ENCODE data around the gene BCAP31.

The BCAP31 gene

DNA sequence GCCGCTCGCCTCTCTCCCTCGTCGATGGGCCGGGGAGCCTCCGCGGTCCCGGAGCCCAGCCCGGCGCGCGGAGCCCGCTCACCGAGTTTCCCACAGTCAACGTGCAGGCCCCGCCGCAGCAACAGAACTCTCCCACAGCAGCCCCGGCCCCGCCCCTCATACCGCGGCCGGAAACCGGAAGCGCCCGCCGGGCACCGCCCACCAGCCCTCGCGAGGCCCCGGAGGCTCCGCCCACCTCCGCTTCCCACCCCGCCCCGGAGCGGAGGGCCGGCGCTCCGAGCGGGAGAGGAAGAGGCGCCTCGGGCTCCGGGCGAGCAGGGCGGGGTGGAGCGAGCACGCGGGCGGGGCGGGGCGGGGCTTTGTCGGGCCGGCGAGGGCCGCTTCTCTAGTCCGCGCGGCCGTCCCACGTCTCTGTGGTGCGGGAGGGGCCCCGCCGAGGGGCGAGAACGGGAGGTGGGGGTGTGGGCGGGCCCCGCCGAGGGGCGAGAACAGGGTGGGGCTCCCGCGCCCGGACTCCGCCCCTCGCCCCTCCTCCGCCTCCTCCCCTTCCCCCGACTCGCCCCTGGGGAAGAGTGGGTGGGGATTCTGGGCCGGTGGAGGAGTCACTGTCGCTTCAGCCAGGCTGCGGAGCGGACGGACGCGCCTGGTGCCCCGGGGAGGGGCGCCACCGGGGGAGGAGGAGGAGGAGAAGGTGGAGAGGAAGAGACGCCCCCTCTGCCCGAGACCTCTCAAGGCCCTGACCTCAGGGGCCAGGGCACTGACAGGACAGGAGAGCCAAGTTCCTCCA lies at the start of gene BCAP31, which contains the start of gene ABCD1:
BCAP31 (minus strand) TSS at position 136 of the 787 bp plus-strand sequence. CDS start 1,143 bp downstream, outside the sequence.
ABCD1 (plus strand) TSS at position 605 of the 787 bp plus-strand sequence. CDS start 411 bp downstream, outside the sequence.
- peak; percentile 68 to 85 (median 75) for DNase-seq (ENCODE audit: low read depth in 3 of 3)

DNA sequence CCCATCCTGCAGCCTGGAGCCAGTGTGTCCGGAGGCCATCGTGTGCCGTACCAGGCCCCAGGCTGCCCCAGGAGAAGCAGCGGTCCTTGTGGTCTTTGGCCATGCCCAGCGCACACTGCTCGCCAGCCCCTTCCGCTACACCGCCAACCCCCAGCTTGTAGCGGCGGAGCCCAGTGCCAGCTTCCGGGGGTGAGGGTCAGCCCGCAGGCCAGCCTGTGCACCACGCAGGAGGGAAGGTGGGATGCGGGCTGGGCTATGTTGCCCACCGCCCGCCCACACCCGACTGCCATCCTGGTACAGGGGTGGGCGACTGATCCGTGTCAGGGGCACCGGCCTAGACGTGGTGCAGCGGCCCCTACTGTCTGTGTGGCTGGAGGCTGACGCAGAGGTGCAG lies 49.0 kb upstream of the BCAP31 start:
- no peak for DNase-seq (ENCODE audit: low read depth in 3 of 3)

DNA sequence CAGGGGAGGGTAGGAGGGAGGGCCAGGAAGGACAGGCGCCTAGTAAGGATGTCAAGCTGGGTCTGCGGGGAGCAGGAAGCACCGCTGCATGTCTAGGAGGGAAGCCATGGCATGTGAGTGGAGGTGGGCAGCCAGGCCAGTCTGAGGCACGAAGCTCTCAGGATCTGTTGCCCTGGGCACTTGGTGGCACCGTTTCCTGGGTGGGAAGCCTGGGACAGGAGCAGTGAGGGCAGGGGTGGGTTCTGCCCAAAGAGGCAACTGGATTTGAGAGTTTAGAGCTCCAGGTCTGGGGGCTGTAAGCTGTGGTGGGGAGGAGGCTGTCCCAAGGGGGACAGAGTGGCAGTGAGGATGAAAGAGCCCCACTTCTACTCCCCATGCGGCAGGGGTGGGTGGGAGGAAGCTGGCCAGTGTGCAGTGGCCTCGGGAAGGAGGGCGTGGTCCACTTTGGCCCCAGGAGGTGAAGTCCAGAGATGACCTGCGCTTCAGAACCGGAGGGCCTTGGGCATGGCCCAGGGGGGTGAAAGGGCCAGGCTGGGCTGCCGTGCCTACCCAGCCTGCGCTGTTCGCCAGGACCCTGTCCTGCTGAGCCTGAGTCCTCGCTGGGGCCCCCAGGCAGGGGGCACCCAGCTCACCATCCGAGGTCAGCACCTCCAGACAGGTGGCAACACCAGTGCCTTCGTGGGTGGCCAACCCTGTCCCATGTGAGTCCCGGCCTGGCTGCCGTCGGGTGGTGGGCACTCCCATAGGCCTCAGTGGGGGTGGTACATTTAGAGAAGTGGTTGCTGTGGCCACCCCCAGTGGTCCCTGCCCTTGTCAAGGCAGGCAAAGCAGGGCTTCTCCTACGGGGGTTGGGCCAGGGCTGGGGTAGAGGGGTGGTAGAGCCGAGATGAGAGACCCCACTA lies 48.4 kb upstream of the BCAP31 start:
- no peak for DNase-seq (ENCODE audit: low read depth in 3 of 3)

DNA sequence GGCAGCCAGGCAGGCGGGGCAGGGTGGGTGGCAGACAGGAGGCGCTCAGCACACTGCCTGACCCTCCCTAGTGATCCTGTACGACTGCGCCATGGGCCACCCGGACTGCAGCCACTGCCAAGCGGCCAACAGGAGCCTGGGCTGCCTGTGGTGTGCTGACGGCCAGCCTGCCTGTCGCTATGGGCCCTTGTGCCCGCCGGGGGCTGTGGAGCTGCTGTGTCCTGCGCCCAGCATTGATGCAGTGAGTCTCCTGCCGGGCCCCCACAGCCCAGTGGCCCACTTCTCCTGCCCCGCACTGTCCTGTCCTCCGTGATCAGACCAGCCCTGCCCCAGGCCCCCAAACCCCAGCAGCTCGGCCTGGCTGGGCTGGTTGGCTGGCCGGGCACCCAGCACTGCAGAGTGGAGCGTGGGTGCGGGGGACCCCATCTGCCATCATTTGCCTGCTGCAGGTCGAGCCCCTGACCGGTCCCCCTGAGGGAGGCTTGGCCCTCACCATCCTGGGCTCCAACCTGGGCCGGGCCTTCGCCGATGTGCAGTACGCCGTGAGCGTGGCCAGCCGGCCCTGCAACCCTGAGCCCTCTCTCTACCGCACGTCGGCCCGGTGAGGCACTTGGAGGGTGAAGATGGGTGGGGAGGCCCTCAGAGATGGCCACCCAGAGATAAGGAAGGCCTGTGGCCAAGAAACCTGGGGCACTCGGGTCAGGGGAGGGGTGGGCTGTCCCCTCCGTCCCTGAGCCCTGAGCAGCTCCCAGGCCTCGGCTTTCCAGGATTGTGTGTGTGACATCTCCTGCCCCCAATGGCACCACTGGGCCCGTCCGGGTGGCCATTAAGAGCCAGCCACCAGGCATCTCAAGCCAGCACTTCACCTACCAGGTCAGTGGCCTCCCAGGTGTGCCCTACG lies 47.5 kb upstream of the BCAP31 start:
- no peak for DNase-seq (ENCODE audit: low read depth in 3 of 3)

DNA sequence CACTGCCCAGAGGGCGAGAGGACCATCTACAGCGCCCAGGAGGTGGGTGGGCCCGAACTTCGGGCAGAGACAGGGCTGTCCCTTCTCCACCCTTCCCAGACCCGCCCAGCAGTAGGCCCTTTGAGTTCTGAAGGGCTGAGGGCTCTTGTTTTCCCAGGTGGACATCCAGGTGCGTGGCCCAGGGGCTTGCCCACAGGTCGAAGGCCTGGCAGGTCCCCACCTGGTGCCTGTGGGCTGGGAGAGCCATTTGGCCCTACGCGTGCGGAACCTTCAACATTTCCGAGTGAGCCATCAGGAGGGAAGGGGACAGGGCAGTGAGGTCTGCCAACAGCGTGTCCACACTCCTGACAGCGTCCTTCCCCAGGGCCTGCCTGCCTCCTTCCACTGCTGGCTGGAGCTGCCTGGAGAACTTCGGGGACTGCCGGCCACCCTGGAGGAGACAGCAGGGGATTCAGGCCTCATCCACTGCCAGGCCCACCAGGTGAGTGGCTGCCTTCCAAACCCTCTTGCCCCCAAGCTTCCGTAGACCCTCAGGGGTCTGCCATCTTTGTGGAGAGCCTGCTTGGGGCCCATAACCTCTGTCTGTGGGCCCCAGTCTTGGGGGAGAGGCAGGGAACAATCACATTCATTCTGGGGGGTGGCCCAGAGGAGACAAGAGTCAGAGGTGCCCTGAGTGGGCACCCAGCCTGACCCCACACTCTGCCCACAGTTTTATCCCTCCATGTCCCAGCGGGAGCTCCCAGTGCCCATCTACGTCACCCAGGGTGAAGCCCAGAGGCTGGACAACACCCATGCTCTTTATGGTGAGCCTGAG lies 46.6 kb upstream of the BCAP31 start:
- DNase-seq (ENCODE audit: low read depth in 3 of 3): no peak

DNA sequence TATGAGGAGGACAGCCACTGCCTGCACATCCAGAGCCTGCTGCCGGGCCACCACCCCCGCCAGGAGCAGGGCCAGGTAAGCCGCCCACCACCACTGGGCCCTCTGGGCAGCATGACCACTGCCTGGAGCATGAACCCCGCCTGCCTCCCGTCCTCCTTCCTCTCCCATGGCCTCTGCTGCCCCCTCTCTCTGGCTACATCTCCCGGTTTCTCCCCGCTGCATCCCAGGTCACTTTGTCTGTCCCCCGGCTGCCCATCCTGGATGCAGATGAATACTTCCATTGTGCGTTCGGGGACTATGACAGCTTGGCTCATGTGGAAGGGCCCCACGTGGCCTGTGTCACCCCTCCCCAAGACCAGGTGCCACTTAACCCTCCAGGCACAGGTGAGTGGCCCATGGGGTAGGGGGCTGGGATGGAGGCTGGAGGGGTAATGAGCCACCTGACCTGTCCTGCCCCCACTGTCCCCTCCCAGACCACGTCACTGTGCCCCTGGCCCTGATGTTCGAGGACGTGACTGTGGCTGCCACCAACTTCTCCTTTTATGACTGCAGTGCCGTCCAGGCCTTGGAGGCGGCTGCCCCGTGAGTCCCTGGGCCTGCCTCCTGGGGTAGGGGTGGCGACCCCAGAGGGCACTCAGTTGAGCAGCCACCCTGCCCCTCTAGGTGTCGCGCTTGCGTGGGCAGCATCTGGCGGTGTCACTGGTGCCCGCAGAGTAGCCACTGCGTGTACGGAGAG lies 45.8 kb upstream of the BCAP31 start:
- DNase-seq (ENCODE audit: low read depth in 3 of 3): no peak

DNA sequence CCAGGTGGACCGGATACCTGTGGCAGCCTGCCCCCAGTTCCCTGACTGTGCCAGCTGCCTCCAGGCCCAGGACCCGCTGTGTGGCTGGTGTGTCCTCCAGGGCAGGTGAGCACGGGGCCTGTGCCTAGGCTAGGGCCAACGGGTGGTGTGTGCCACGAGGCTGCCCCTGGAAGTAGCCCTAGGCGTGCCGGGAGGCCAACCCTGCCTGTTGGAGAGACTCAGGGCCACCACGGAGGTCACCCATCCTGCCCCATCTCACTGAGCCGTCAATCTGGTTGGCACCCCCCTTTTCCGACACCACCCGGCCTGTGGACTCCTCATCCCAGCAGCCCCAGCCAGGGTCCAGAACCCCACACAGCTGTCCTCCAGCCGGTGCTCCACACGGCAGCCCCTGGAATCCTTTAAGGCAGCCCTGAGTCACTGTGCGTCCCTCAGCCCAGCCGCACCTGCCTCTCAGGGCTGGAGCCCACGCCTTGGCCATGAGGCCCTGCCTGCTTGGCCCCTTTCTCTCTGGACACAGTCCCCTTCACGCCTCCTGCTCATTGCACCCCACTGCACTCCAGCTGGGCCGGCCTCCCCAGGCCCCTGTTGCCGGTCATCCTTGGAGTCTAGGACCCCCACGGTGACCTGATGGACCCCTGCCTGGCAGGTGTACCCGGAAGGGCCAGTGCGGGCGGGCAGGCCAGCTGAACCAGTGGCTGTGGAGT lies 45.1 kb upstream of the BCAP31 start:
- DNase-seq (ENCODE audit: low read depth in 3 of 3): no peak

DNA sequence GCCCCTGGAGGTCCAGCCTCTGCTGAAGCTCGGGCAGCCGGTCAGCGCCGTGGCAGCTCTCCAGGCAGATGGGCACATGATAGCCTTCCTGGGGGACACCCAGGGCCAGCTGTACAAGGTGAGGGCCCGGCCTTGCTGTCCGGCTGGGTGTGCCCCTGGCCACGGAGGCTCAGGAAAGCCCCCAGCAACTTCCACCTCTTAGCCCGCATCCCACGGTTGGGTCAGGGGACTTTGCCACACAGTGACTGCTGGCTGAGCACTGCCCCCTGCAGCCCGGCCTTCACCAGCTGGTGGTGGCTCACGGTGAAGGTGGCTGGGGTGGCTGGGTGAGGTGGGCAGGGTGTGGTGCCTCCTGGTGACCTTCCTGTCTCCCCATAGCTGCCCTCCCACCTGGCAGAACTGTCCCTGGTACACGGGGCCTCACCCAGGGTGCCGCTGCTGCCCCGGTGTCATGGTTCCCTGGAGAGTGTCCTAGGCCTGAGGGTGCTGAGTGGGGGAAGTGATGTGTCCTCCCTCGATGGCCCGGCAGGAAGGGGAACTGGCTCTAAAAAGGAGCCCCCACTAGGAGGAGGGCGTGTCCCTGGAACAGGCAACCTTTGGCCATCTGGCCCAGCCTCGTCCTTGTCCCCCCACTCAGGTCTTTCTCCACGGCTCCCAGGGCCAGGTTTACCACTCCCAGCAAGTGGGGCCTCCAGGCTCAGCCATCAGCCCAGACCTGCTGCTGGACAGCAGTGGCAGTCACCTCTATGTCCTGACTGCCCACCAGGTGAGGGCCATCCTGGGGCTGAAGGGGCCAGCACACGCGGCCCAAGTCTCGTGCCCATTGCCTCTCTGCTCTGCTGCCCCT lies 44.3 kb upstream of the BCAP31 start:
- DNase-seq (ENCODE audit: low read depth in 3 of 3): no peak

DNA sequence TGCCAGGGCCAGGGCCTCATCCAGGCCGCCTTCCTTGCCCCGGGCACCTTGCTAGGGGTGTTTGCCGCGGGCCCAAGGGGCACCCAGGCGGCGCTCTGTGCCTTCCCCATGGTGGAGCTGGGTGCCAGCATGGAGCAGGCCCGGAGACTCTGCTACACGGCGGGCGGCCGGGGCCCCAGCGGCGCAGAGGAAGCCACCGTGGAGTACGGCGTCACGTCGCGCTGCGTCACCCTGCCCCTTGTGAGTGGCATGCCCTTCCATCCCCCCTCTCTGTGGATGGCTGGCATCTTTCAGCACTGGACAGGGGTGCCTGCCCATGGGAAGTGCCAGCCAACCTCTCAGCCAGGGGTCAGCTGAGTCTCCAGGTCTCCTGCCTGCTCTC lies 43.5 kb upstream of the BCAP31 start:
- no peak for DNase-seq (ENCODE audit: low read depth in 3 of 3)

DNA sequence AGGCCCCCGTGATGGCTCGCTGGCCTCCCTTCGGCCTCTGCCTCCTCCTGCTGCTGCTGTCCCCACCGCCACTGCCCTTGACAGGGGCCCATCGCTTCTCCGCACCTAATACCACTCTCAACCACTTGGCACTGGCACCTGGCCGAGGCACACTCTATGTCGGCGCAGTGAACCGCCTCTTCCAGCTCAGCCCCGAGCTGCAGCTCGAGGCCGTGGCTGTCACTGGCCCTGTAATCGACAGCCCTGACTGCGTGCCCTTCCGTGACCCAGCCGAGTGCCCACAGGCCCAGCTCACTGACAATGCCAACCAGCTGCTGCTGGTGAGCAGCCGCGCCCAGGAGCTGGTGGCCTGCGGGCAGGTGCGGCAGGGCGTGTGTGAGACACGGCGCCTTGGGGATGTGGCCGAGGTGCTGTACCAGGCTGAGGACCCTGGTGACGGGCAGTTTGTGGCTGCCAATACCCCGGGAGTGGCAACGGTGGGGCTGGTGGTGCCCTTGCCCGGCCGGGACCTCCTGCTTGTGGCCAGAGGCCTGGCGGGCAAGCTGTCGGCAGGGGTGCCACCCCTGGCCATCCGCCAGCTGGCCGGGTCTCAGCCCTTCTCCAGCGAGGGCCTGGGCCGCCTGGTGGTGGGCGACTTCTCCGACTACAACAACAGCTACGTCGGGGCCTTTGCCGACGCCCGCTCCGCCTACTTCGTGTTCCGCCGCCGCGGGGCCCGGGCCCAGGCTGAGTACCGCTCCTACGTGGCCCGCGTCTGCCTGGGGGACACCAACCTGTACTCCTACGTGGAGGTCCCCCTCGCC lies 42.9 kb upstream of the BCAP31 start:
- DNase-seq (ENCODE audit: low read depth in 3 of 3): no peak

DNA sequence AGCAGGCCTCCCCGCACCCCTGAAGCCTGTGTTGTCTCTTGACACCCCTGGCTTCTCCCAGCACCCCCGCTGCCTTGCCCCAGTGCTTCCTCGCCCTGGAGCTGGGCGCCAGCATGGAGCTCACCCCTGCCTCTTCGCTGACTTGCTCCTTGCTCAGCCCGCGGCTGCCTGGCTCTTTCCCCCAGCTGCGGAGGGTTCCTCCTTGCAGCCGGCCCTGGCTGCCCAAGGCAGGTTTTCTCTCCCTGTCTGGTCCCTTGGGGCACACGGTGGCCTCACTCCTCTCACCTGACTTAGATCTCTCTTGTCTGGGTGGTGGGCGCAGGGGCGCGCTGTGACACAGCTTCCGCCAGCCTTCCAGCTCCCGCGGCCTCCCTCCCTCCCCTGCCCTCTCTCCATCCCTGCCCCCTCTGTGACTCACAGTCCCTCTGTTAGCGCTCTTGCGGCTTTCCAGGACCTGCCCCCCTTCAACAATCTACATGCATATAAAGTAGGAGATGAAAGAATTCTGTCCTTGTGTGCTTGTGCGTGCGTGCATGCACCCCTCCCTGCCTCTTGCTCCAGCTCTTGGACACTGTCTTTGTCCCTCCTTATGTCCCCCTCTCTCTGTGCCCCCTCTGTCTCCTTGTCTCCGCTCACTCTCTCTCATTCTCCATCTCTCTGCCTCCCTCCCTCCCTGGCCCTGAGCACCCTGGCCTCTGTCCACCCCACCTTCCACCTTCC lies 42.1 kb upstream of the BCAP31 start:
- DNase-seq (ENCODE audit: low read depth in 3 of 3): peak in 2 of 3 experiments; percentile 9 to 32

DNA sequence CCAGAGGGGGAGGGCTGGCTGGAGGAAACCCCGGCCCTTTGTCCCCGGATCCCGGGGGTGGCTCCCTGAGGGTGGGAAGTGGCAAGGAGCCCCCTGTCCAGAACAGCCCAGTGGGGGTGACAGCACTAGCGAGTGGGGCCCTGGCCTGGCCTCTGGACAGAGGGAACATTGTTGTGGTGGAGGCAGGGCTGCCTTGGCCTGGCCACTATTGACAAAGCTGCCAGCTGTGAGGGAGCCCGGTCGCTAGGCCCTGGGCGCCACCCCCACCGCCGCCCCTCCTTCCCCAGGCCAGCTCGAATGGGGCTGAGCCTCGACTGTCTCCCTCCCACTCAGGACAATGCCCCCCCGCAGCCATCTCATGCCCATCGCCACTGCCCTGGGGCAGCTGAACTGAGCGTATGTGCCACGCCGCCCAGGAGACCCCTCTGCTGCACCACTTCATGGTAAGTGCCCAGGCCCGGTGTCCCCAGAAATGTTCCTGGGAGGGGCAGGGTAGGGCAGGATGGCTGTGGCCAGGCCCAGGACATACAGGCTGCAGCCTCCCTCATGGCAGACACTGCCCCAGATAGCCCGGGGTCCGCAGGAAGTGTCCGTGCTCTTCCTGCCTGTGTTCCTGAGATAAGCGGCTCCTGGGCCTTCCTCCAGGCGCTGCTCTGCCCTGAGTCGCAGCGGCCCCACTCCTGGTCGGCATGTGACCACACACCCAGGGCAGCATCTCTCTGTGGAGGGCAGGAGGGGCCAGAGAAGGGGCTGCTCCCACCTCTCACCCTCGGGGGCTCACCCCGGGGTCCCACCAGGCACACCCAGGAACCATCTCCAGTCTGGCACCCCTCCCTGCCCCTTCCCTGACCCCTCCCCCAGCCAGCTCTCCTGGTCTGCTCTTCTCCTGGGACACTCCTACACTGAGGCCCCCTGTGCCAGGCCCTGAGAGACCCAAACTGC lies 41.2 kb upstream of the BCAP31 start:
- DNase-seq (ENCODE audit: low read depth in 3 of 3): no peak

DNA sequence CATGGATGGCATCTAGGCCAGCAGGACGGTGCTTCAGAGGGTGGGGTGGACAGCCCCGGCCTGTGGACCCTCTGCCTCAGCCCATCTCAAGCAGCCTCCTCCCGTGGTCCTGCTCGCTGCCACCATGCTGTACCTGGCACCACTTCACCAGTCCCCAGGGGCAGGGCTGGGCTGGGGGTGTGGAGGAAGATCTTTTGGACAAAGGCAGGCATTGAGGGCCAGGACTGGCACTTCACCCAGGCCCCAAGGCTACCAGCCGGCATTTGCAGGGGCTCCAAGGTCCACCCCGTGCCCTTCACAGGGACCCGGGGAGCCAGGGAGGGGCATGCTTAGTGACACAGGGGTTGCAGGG lies 40.6 kb upstream of the BCAP31 start:
- no peak for DNase-seq (ENCODE audit: low read depth in 3 of 3)

DNA sequence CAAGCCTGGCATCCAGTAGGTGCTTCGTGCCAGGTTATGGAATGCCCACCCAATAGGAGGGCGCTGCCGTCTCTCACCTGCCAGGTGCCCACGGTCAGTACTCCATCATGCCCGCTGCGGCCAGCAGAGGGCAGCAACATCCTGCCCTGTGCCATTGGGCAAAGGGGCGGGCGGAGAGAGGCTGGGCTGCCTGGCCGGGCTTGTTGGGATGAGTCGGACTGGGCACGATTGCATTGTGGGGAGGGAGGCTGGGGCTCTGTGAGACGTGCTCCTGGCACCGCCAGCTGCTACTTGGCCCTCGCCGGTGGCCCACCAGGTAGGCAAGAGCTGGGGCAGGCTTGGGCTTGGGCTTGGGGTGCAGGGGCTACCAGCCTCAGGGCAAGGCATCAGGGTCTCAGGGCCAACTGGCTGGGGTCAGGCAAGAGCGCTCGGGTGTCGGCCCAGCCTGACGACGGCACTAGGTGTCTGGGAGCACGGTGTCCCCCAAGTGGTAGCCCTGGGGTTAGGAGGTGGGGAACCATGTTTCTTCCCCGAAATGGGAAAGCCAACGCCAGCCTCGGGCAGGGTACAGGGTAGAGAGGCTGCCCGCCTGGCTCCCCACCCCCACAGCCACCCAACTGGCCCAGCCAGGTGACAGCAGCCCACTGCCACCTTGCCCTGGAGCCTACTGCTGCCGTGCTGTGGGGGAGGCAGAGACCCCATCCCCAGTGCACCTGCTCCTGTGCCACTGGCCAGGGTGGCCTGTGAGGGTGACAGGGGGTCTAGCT lies 40.0 kb upstream of the BCAP31 start, which contains the start of gene PLXNB3:
PLXNB3 (plus strand) TSS at position 261 of the 767 bp plus-strand sequence. CDS start 1,287 bp downstream, outside the sequence.
- DNase-seq (ENCODE audit: low read depth in 3 of 3): peak; percentile 49 to 73 (median 55)
